CD4-positive, alpha-beta T cell treated with Interleukin-10 for 1 hour (primary cell): ENCODE data around the gene SLC6A4.
"Not testable (repeated sequence)": the region's sequence is repeated elsewhere in the genome, so short reads cannot be mapped to it uniquely, and the experiment has no call there.

Experiments used
- DNase-seq: peaks from one replicate; pipeline ENCODE4 v3.0.0-alpha.2; 2020

Gene SLC6A4

GRCh38 chr17:30217746-30218245, 17.7 kb downstream of the SLC6A4 start:
- DNase-seq = no peak

GRCh38 chr17:30217054-30217453, 18.4 kb downstream of the SLC6A4 start:
- DNase-seq = no peak

DNA sequence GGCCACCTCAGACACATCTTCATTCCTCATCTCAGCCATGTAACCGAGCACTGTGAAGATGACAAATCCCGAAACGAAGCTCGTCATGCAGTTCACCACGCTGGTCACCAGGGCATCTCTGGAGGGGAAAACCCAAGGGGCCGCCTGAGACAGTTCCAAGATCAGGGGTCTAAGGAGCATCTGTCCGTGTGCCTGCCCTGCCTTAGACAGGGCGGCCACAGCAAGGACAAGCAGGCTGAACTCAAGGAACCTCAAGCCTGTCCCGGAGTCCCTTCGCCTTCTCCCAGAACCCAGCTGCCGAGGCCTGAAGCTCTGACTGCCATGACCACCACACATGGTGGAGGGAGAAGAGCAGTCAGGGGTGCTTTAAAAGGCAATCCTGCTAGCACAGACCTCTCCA, 22.7 kb downstream of the SLC6A4 start:
- no peak for DNase-seq

DNA sequence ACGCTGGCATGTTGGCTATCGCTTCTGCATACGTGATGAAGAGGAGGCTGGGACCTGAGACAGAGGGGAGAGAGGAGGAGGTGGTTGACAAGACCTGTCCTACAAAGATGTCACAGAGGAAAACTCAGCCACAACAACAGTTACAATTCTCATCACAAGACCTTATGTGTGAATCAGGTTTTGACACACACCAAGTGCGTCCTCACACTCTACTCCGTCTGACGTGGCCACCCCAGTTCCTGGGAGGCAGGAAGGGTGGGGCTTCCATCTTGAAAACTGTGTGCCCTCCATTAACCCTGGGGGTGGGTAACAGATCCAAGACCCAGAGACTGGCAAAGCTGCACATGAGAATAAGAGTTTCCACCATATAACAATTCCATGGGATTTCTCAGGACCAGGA, 24.1 kb downstream of the SLC6A4 start:
- no peak for DNase-seq

DNA sequence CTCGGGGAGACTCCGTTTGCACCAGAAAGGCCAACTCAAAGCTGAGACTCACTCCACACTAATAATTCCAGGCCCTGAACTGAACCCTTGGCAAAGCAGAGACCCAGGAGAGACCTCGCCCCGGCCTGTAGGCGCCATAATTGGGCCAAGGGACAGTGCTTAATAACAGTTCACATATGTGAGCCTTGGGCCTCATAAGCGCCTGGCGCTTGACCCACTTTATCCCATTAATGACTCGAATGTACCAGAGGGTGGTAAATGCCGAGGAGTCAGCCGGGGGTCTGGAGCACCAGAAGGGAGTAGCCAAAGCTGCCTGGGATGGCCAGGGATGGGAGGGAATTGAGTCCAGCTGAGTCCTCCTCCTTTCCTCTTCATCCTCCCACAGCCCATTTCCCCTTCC, 24.6 kb downstream of the SLC6A4 start:
- no peak for DNase-seq

- DNase-seq = no peak
Observed at GRCh38 chr17:30210366-30210765, 25.1 kb downstream of the SLC6A4 start.

DNA sequence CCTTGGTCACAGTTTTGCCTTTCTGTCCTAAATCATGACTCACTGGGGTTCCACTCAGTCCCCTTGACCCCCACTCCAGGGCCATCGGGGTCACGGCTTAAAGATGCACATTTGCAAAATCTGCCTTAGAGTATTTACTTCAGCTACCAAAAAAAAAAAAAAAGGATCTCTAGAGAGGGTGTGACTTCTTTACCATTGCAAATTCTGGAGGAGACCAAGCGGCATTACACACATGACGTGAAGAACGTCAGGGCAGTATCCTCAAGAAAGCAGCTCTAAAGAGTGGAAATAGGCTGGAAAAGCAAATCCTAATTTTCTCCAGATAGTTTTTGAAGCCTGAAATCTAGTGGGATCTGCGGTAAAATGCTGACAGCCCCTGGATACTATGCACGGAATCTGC, 25.6 kb downstream of the SLC6A4 start:
- DNase-seq = no peak

- no peak for DNase-seq
Observed at GRCh38 chr17:30208214-30208613, 27.3 kb downstream of the SLC6A4 start.

DNA sequence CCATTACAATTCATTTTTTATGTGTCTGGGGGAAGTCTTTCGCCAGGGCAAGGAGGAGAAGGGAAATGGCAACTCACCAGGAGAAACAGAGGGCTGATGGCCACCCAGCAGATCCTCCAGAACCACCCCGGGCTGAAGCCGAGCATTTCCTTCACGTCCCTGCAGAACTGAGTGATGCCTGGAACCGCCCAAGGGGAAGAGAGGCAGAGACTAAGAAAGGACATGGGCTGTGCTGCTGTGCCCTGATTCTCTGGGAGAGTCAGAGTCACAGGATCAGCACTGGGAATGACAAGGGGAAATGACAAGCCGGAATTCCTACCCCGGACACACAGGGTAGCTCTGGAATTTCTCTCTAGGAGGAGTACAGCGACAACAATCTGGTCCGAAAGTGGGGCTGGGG, 27.8 kb downstream of the SLC6A4 start:
- DNase-seq = no peak

DNA sequence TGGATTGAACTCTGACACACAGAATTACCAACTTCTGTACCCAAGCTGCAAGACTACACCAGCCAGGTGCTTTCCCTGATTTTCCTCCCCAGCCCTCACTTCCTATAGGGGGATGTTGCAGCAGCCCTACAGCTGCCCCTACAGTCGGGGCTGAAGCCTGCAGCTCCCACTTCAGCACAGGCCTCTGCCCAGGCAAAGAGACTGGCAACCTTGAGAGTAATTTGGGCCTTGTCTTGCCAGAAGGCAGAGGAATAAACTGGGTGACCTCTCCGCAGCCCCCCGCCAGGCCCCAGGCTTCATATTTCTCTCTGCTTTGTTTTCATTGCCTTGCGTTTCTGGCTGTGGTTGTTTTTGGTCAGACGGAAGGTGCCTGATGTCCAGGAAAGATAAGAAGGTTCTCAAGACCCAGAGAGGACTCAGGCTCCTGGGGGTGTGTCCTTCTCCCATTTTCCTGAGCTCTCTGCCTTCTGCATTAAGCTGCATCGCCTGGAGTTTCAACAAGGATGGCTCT, 32.0 kb downstream of the SLC6A4 start:
- DNase-seq = no peak

GRCh38 chr17:30200656-30201055, 34.8 kb downstream of the SLC6A4 start:
- DNase-seq = not testable (repeated sequence)

- DNase-seq = no peak
Observed at GRCh38 chr17:30200106-30200505, 35.4 kb downstream of the SLC6A4 start.

- DNase-seq = no peak
Observed at GRCh38 chr17:30199600-30199999, 35.9 kb downstream of the SLC6A4 start.

DNA sequence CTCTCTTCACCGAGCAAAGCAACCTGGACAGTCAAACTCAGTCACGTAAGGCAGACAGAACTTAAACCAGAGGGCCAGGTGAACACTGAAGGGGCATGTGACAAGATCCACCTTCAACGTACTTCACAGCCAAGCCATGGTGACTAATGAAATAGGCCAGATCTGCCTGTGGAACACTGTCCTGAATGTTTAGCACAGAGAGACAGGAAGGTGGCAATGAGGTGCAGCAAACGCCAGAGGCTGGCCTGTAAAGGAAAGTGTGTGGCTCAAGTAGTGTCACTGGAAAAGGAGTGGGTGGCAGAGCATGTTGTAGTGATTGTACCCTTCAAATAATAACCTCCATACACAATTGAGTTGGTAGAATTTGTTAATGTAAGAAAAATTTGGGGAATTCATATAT, 38.1 kb downstream of the SLC6A4 start:
- DNase-seq = no peak

- no peak for DNase-seq
Observed at GRCh38 chr17:30196504-30196903, 39.0 kb downstream of the SLC6A4 start.

DNA sequence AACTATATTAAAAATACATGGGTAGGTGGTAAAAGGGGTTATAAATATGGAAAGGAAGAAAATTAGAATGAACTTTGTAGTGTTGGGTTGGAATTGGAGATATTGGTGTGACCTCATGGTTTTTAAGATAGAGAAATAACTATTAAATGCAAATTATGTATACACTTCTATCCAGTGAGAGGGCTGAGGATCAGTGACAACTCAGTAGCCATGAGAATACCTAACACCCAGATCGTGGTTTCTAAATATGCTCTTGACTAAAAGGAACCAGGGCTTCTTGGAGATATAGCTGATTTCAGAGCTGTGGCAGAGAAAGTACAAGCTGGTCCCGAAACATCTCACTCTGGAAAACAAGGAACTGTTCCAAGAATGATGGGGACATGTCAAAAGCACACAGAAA, 44.4 kb downstream of the SLC6A4 start:
- DNase-seq = no peak

DNA sequence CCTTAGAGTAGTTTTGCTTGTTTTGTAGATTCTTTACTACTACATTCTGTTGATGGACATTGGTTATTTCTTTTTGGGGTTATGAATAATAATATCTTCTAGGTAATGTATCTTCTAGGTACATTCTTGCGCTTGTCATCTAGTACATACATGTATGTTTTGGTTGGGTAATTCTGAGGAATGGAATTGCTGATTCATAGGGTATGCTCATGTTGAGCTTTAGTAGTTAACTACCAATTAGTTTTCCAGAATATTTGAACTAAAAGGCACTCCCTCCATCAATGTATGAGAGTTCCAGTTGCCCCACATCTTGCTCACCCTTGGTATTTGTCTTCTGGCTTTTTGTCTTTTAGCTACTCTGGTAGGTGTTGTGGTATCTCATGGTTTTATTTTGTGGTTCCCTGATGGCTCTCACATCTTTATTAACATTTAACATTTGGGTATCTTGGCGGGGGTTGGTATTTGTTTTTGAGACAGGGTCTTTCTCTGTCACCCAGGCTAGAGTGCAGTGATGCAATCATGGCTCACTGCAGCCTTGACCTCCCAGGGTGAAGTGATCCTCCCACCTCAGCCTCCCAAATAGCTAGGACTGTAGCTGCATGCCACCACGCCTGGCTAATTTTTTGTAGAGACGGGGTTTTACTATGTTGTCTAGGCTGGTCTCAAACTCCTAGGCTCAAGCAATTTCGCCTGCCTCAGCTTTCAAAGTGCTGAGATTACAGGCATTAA, 47.1 kb downstream of the SLC6A4 start:
- no peak for DNase-seq

DNA sequence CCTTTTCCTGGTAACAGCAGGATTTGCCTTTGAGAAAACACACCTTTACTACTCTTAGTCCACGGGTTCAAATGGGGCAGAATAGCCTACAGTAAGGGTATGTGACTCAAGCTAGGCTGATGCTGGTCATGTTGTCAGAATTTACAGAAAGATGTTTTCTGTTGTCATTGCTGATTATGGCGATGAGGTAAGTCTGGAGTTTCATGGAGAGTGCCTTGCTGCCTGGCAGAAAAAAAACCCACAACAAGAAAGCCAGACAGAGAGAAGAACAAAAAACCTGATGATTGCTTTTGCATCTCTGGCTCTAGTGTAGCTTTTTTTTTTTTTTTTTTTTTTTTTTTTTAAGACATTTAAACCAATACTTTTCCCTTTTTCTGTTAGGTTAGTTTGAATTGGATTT, 47.9 kb downstream of the SLC6A4 start:
- DNase-seq = no peak

GRCh38 chr17:30186761-30187160, 48.7 kb downstream of the SLC6A4 start:
- no peak for DNase-seq

DNA sequence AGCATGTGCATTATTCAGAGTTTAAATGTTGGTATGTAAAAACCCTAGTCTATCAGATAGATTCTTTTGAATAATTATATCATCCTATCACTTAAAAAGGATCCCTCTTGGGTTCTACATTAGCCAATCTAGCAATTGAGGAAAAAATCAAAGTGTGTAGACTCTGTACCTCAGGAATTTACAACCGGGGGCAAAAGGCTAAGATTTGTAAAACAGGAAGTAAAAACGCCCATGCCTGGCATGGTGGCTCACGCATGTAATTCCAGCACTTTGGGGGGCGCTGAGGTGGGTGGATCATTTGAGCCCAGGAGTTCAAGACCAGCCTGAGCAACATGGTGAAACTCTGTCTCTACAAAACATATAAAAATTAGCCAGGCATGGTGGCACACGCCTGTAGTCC, 58.6 kb downstream of the SLC6A4 start:
- DNase-seq = no peak

GRCh38 chr17:30174556-30174955, 60.9 kb downstream of the SLC6A4 start:
- DNase-seq = no peak

GRCh38 chr17:30173649-30174048, 61.8 kb downstream of the SLC6A4 start:
- DNase-seq = no peak

DNA sequence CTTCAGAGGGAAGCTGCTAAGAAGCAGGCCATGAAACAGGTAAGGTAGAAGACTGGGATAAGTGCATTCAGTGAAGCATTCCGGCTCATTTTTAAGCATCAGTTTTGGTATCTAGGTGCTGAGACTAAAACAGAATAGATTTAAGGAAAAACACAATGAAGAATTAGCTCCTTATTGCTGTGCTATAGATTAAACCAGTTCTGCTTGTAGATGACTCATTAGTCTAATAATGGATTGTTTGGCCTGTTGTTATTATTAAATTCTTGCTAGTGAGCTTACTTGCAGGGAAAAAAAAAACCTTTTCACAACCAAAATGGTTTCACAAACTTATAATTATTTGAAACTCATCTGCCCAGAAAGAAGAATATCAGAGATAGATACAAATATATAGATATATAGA, 62.9 kb downstream of the SLC6A4 start:
- DNase-seq = no peak

GRCh38 chr17:30170415-30170987, 65.0 kb downstream of the SLC6A4 start:
- no peak for DNase-seq

DNA sequence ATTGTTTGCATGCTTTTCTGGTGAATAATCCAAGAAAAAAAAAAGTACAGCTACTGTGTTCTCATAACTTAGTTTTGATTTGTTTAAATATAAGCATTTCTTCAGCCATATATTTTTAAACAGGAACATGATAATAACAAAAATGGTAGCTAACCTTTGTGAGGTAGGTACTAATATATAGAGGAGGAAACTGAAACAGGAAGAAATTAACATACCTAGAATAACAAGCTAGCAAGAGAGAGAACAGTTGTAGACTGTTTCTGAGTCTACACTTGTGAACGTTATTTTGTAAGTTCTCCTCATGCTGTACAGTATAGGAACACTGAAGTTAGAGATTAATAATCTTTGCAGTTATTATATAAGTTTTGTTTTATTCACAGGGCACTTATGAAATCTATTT, 69.5 kb downstream of the SLC6A4 start:
- no peak for DNase-seq
